Cardiac fibroblast (primary cell): Measurements from ENCODE around the gene CEMP1.

Experiments
- DNase-seq, 2 donors: peaks; one replicate each; pipeline versions ENCODE4 v3.0.0 to v3.0.0-alpha.2; 2010; ENCODE audit warnings: low read depth in 2 of 2
- H3K4me3 ChIP-seq, 2 donors: replicated peaks in 1 of 2; 1 replicate in 1 of 2; 2 replicates in 1 of 2; pipeline ENCODE4 v1.5.1; 2011; ENCODE audit warnings: low read depth in 2 of 2, low read length in 2 of 2, mild to moderate bottlenecking in 2 of 2, moderate library complexity in 1 of 2
- CTCF ChIP-seq: IDR thresholded peaks from one replicate; pipeline ENCODE4 v1.5.1; 2011; ENCODE audit warnings: low read depth, mild to moderate bottlenecking, low read length, inconsistent platforms

The CEMP1 gene

DNA sequence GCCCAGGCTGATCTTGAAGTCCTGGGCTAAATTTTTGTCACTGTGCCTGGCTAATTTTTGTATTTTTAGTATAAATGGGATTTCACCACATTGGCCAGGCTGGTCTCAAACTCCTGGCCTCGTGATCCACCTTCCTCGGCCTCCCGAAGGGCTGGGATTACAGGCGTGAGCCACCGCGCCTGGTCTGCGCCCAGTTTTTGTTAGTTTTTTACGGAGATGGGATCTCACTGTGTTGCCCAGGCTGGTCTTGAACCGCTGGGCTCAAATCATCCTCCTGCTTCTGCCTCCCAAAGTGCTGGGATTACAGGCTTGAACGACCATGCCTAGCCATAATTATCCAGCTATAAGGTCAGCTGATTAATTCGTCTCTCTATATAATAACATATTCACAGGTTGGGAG is 2.7 kb upstream of the CEMP1 start:
- DNase-seq, result no peak
- no peak overlapping the region for H3K4me3 ChIP-seq
- TF ChIP-seq CTCF, result no peak

GRCh38 chr16:2533142-2533755 is 2.0 kb upstream of the CEMP1 start:
- H3K4me3 ChIP-seq, result peak overlapping the region in 1 of 2 donors; percentile 63
- DNase-seq, result peak in 1 of 2 donors; percentile 29

DNA sequence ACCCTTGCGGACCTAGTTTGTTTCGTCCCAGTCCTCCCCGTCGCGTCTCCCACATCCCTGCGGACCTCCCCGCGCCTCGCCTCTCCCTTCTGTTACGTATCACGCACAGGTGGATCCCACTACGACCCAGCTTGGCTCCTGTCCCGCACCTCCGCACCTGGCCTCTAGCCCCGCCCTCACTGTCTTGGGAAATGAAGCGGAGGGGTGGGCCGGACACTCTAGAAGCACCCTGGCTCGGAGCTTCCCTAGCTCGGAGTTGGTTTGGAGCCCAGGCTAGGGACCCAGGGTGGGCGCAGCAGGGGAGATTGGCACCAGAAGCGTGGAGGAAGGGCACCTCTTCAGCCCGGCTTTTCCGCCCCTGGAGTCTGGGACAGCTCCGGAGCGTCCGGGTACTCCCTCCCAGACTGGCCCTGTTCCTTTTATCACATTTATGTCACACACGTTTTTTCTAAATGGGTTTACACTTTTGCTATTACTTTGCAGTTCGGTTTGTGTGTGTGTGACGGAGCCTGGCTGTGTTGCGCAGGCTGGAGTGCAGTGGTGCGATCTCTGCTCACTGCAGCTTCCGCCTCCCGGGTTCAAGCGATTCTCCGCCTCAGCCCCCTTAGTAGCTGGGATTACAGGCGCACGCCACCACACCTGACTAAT is 1.4 kb upstream of the CEMP1 start:
- DNase-seq, result peak; percentile 44 to 59
- H3K4me3 ChIP-seq, result peak overlapping the region; percentile 61 to 63
- TF ChIP-seq CTCF, result no peak

- DNase-seq, result peak; percentile 97 to 98
- peak overlapping the region; percentile 61 to 63 for H3K4me3 ChIP-seq
- TF ChIP-seq CTCF, result no peak
Measured at GRCh38 chr16:2531696-2532493, 687 bp upstream of the CEMP1 start.

DNA sequence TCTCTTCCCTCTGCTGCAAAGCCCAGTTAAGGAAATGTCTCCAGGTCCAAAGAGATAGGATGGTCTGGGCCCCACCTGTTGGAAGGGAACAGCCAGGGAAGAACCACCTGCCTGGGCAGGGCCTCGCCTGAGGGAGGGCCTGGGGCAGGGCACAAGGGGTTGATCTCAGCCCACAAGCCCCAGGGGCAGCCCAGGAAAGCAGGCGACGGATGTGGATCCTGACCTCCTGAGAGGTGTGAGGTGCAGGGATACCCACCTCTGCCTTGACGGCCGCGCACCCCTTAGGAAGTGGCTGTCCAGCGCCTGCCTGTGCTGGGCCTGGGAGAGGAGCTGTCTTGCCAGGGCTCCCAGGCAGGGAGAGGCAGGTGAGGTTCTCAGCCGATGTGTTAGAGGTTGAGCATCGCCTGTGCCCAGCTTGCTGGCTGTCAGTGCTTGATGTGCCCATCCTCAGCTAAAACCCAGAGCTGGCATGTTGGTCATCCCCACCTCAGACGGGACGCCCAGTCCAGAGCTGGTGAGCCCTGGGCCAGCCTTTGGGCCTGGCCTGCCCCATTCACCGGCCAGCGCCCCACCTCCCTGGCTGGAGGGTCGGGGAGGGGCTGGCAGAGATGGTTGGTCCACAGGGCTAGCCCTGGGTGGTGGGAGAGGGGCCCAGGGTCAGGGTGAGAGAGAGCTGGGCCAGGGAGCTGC is 434 bp downstream of the CEMP1 start:
- DNase-seq, result no peak
- no peak overlapping the region for H3K4me3 ChIP-seq
- TF ChIP-seq CTCF, result no peak

GRCh38 chr16:2529961-2530628 is 1.1 kb downstream of the CEMP1 start:
- no peak overlapping the region for H3K4me3 ChIP-seq
- no peak for TF ChIP-seq CTCF
- no peak for DNase-seq
